Mesenchymal stem cell (in vitro differentiated cells and primary cell): ENCODE results near the gene MEGF11.

Experiments
- DNase-seq: peaks from one replicate; pipeline ENCODE4 v3.0.0-alpha.2; 2013
- H2AFZ ChIP-seq: one replicate; pipeline ENCODE4 v1.6.1; 2013; ENCODE audit warnings: low read depth, mild to moderate bottlenecking, control low read depth, inconsistent platforms, low read length, moderate library complexity
- H2AK5ac ChIP-seq: 2 replicates; pipeline ENCODE4 v1.6.1; 2013; ENCODE audit warnings: low read length, moderate library complexity, mild to moderate bottlenecking, inconsistent platforms; ENCODE audit not compliant: severe bottlenecking
- H2BK120ac ChIP-seq: one replicate; pipeline ENCODE4 v1.6.1; 2013; ENCODE audit warnings: low read depth, mild to moderate bottlenecking, inconsistent platforms, low read length, moderate library complexity
- H2BK12ac ChIP-seq, 2 experiments: one replicate each; pipeline ENCODE4 v1.6.1; 2013; ENCODE audit warnings: inconsistent platforms in 2 of 2, low read length in 2 of 2, mild to moderate bottlenecking in 2 of 2, moderate library complexity in 2 of 2, control low read depth in 1 of 2
- H2BK15ac ChIP-seq: one replicate; pipeline ENCODE4 v1.6.1; 2013; ENCODE audit warnings: mild to moderate bottlenecking, low read depth, inconsistent platforms; ENCODE audit not compliant: poor library complexity, severe bottlenecking
- H2BK5ac ChIP-seq: 2 replicates; pipeline ENCODE4 v1.6.1; 2013; ENCODE audit warnings: low read depth, mild to moderate bottlenecking, low read length, control low read depth, inconsistent platforms; ENCODE audit not compliant: poor library complexity, severe bottlenecking
- H3K14ac ChIP-seq, 2 experiments: one replicate each; pipeline ENCODE4 v1.6.1; 2013; ENCODE audit warnings: inconsistent platforms in 2 of 2, low read length in 2 of 2, control low read depth in 1 of 2, mild to moderate bottlenecking in 1 of 2, moderate library complexity in 1 of 2
- H3K18ac ChIP-seq, 2 experiments: one replicate each; pipeline ENCODE4 v1.6.1; 2013; ENCODE audit warnings: inconsistent platforms in 2 of 2, low read length in 2 of 2, control low read depth in 1 of 2, low read depth in 1 of 2, mild to moderate bottlenecking in 1 of 2
- H3K23ac ChIP-seq, 2 experiments: one replicate each; pipeline ENCODE4 v1.6.1; 2013; ENCODE audit warnings: inconsistent platforms in 2 of 2, low read length in 2 of 2, mild to moderate bottlenecking in 2 of 2, moderate library complexity in 2 of 2, control low read depth in 1 of 2
- H3K27ac ChIP-seq: 2 replicates; pipeline ENCODE4 v1.5.1; 2013; ENCODE audit warnings: mild to moderate bottlenecking, moderate library complexity, low read length, control low read depth, inconsistent platforms; ENCODE audit not compliant: poor library complexity, severe bottlenecking
- H3K27me3 ChIP-seq, 2 experiments: 2 replicates each; pipeline versions ENCODE4 v1.6.1 to v1.7.0; 2013; ENCODE audit warnings: low read length in 2 of 2, mild to moderate bottlenecking in 2 of 2, moderate library complexity in 2 of 2, control low read depth in 1 of 2, inconsistent platforms in 1 of 2; ENCODE audit not compliant: control insufficient read depth in 1 of 2, insufficient read depth in 1 of 2
- H3K36me3 ChIP-seq, 2 experiments: 2 replicates each; pipeline versions ENCODE4 v1.6.1 to v1.7.0; 2013; ENCODE audit warnings: low read length in 2 of 2, control low read depth in 1 of 2, inconsistent platforms in 1 of 2, low read depth in 1 of 2, mild to moderate bottlenecking in 1 of 2; ENCODE audit not compliant: insufficient read depth in 2 of 2, control insufficient read depth in 1 of 2
- H3K4ac ChIP-seq, 2 experiments: one replicate each; pipeline ENCODE4 v1.6.1; 2013; ENCODE audit warnings: inconsistent platforms in 2 of 2, low read length in 2 of 2, mild to moderate bottlenecking in 2 of 2, moderate library complexity in 2 of 2, control low read depth in 1 of 2, low read depth in 1 of 2
- H3K4me1 ChIP-seq: 2 replicates; pipeline ENCODE4 v1.6.1; 2013; ENCODE audit warnings: low read depth, low read length, control low read depth; ENCODE audit not compliant: control insufficient read depth, insufficient read depth
- H3K4me2 ChIP-seq: 2 replicates; pipeline ENCODE4 v1.6.1; 2013; ENCODE audit warnings: low read length, mild to moderate bottlenecking, inconsistent platforms; ENCODE audit not compliant: poor library complexity, severe bottlenecking
- H3K4me3 ChIP-seq, 2 experiments: 2 replicates each; pipeline versions ENCODE4 v1.5.1 to v1.7.0; 2013; ENCODE audit warnings: low read length in 2 of 2, mild to moderate bottlenecking in 2 of 2, control low read depth in 1 of 2, low read depth in 1 of 2; ENCODE audit not compliant: insufficient read depth in 1 of 2
- H3K79me1 ChIP-seq: replicated peaks from 2 replicates; pipeline ENCODE4 v1.6.1; 2013; ENCODE audit warnings: mild to moderate bottlenecking, control low read depth, low read length, inconsistent platforms; ENCODE audit not compliant: poor library complexity, severe bottlenecking
- H3K9ac ChIP-seq: 2 replicates; pipeline ENCODE4 v1.7.0; 2013; ENCODE audit warnings: mild to moderate bottlenecking, low read length, moderate library complexity
- H3K9me3 ChIP-seq: 2 replicates; pipeline ENCODE4 v1.7.0; 2013; ENCODE audit warnings: mild to moderate bottlenecking, low read length; ENCODE audit not compliant: control insufficient read depth
- H4K8ac ChIP-seq: one replicate; pipeline ENCODE4 v1.6.1; 2013; ENCODE audit warnings: inconsistent platforms, mild to moderate bottlenecking, low read length, moderate library complexity
- H4K91ac ChIP-seq: one replicate; pipeline ENCODE4 v1.6.1; 2013; ENCODE audit warnings: mild to moderate bottlenecking, low read length, inconsistent platforms
- WGBS: methylation state at CpG from one replicate; pipeline ENCODE4 v1.1.7; 2013; ENCODE audit warnings: mixed read lengths; 5-methylcytosine and 5-hydroxymethylcytosine counted together

Gene MEGF11

DNA sequence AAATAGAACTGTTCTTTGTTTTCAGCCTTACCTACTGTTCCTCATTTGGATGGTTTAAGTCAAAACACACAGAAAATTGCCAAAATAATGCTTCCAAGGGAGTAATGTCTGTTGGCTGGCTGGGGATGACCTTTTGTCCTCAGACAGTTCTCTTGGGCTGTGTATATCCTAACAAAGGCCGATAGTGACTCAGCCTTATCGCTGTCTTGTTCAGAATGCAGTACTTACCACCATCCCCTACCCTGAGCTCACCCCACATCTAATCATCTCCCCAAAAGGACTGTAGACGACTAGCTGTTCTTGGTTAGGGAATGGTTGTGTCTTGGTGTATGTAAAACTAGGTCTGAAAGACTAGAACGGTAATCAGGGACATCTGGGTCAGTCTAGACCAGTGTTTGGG, 349.2 kb downstream of the MEGF11 start:
- peak overlapping the region in 1 of 2 experiments; percentile 15 for H2BK12ac ChIP-seq
- no peak overlapping the region for H3K18ac ChIP-seq
- no peak overlapping the region for H3K27ac ChIP-seq
- no peak overlapping the region for H2BK120ac ChIP-seq
- H2BK5ac ChIP-seq: no peak overlapping the region
- H3K27me3 ChIP-seq: no peaks in the 10 kb centered on the region
- H3K79me1 ChIP-seq: peaks cover 42% of the 10 kb centered on the region
- no peaks in the 10 kb centered on the region for H3K9me3 ChIP-seq
- no peak overlapping the region for H3K4me2 ChIP-seq
- peak overlapping the region in 1 of 2 experiments; percentile 17 for H3K23ac ChIP-seq
- H2AFZ ChIP-seq: no peak overlapping the region
- DNase-seq: peak; percentile 30
- H3K36me3 ChIP-seq: peaks cover 33 to 90% of the 10 kb centered on the region in 2 experiments
- no peak overlapping the region for H2AK5ac ChIP-seq
- peak overlapping the region in 1 of 2 experiments; percentile 27 for H3K14ac ChIP-seq
- H3K4me3 ChIP-seq: no peak overlapping the region
- no peak overlapping the region for H4K8ac ChIP-seq
- H2BK15ac ChIP-seq: no peak overlapping the region
- H3K9ac ChIP-seq: no peak overlapping the region
- peaks cover 10% of the 10 kb centered on the region for H3K4me1 ChIP-seq
- no peak overlapping the region for H4K91ac ChIP-seq
- WGBS: 93% methylated on average over 2 of the region's 4 CpGs
- no peak overlapping the region for H3K4ac ChIP-seq

GRCh38 chr15:65903296-65904073, 350.1 kb downstream of the MEGF11 start:
- H4K8ac ChIP-seq: no peak overlapping the region
- H3K23ac ChIP-seq: peak overlapping the region in 1 of 2 experiments; percentile 18
- no peak overlapping the region for H3K4ac ChIP-seq
- H3K4me2 ChIP-seq: no peak overlapping the region
- H2BK12ac ChIP-seq: no peak overlapping the region
- H2BK5ac ChIP-seq: no peak overlapping the region
- H3K4me3 ChIP-seq: no peak overlapping the region
- no peak overlapping the region for H2BK120ac ChIP-seq
- peaks cover 36% of the 10 kb centered on the region for H3K79me1 ChIP-seq
- no peaks in the 10 kb centered on the region for H3K9me3 ChIP-seq
- peaks cover 10% of the 10 kb centered on the region for H3K4me1 ChIP-seq
- peak; percentile 82 for DNase-seq
- H3K14ac ChIP-seq: no peak overlapping the region
- H3K27me3 ChIP-seq: no peaks in the 10 kb centered on the region
- H3K9ac ChIP-seq: no peak overlapping the region
- 50% methylated on average over 5 of the region's 6 CpGs for WGBS
- peaks cover 30 to 94% of the 10 kb centered on the region in 2 experiments for H3K36me3 ChIP-seq
- no peak overlapping the region for H3K18ac ChIP-seq
- no peak overlapping the region for H2AK5ac ChIP-seq
- H3K27ac ChIP-seq: peak overlapping the region; percentile 32
- no peak overlapping the region for H2BK15ac ChIP-seq
- H4K91ac ChIP-seq: no peak overlapping the region
- no peak overlapping the region for H2AFZ ChIP-seq

GRCh38 chr15:65902373-65902772, 351.2 kb downstream of the MEGF11 start:
- Histone ChIP-seq H2BK15ac (no peak overlapping the region), H3K9me3 (no peaks in the 10 kb centered on the region), H4K8ac (no peak overlapping the region), H2BK5ac (no peak overlapping the region), H3K27ac (peak overlapping the region; percentile 32), H3K4ac (no peak overlapping the region), H3K27me3 (no peaks in the 10 kb centered on the region), H2BK120ac (no peak overlapping the region), H3K9ac (no peak overlapping the region), H3K18ac (no peak overlapping the region), H3K4me1 (peaks cover 10% of the 10 kb centered on the region), H3K4me3 (no peak overlapping the region), H2AK5ac (no peak overlapping the region), H2AFZ (no peak overlapping the region), H3K23ac (no peak overlapping the region), H3K4me2 (no peak overlapping the region), H2BK12ac (no peak overlapping the region), H3K14ac (no peak overlapping the region), H3K79me1 (peaks cover 33% of the 10 kb centered on the region), H4K91ac (no peak overlapping the region), H3K36me3 (peaks cover 19 to 94% of the 10 kb centered on the region in 2 experiments)
- 80% methylated on average over 1 of the region's 1 CpG for WGBS
- DNase-seq: peak; percentile 12

- Histone ChIP-seq H2BK120ac (no peak overlapping the region), H3K4ac (no peak overlapping the region)
- 96% methylated on average over 3 of the region's 3 CpGs for WGBS
These were observed 351.7 kb downstream of the MEGF11 start for GRCh38 chr15:65901836-65902235.

More at GRCh38 chr15:65901836-65902235, 351.7 kb downstream of the MEGF11 start:
- Histone ChIP-seq H2AK5ac (no peak overlapping the region), H3K9me3 (no peaks in the 10 kb centered on the region), H2BK5ac (no peak overlapping the region), H3K27me3 (no peaks in the 10 kb centered on the region), H3K79me1 (peaks cover 34% of the 10 kb centered on the region), H3K4me2 (no peak overlapping the region), H3K14ac (no peak overlapping the region), H3K9ac (no peak overlapping the region), H3K23ac (no peak overlapping the region), H3K18ac (no peak overlapping the region), H2BK12ac (no peak overlapping the region), H4K8ac (no peak overlapping the region), H2AFZ (no peak overlapping the region), H3K27ac (no peak overlapping the region), H3K4me1 (peaks cover 10% of the 10 kb centered on the region), H3K4me3 (no peak overlapping the region), H4K91ac (no peak overlapping the region), H3K36me3 (peaks cover 17 to 96% of the 10 kb centered on the region in 2 experiments), H2BK15ac (no peak overlapping the region)
- no peak for DNase-seq
